ENCODE measurements around the gene DHRSX.

DNA sequence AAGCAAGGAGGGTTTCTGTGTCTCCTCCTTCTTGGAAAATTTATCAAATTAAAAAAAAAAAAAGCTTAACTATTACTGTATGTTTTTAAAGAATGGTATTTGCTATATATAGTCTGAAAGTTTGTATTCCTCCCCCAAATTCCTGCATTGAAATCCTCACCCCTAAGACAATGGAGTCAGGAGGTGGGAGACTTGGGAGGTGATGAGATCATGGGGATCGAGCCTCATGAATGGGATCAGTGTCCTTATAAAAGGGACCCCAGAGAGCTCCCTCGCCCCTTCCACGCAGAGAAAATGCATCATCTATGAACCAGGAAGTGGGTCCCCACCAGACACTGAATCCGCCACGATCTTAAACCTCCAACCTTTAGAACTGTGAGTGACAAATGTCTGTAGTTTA is 50.1 kb downstream of the DHRSX start:
- TF ChIP-seq EZH2 (IDR thresholded peaks at IDR 0.05), result no peak
- no peak for TF ChIP-seq POLR2AphosphoS5 (IDR thresholded peaks at IDR 0.05; ENCODE audit: borderline replicate concordance, low read depth, low read length)
- no peak for TF ChIP-seq FOXP2 (optimal IDR thresholded peaks at IDR 0.05; ENCODE audit: control extremely low read depth, extremely low read length, insufficient read depth)

Measured in SK-N-MC (cell line).